CD4-positive, alpha-beta T cell treated with Interleukin-17A for 4 hours (primary cell): ENCODE data around the gene ADPGK.

Source experiments
- DNase-seq: peaks from one replicate; pipeline ENCODE4 v3.0.0-alpha.2; 2020; ENCODE audit warnings: mixed read lengths

The ADPGK gene

GRCh38 chr15:72787526-72787925 lies 4.0 kb upstream of the ADPGK start:
- DNase-seq = no peak

DNA sequence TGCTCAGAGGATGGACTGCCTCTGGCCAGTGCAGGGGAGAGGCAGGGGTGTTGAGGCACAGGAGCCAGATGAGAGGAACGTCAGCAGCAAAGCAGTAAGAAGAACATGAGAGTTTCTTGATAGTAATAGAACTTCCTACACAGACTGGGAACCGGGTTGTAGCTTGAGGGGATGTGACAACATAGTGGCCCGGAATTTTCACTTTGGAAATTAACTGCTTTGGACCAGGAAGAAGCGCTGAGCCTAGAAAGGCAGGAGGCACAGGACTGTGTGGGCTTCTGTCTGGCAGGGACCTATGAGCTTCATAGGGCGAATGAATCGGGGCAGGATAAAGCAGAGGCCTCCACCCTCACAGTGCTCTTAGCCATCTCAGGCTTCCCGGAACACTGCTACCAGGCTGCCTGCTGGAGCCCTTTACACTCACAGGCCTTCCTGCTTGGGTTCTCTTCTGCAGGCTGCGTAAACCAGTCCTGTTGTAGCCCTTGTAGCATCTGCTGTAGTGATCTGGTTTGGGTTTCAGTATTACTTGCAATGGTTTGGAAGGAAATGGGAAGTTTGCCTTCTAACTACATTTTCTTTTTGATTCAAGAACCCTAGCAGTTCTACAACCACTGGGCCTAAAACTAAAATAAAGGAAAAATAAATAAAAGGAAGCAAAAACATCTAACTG lies 3.3 kb upstream of the ADPGK start:
- DNase-seq = no peak

GRCh38 chr15:72786242-72786641 lies 2.7 kb upstream of the ADPGK start:
- no peak for DNase-seq

DNA sequence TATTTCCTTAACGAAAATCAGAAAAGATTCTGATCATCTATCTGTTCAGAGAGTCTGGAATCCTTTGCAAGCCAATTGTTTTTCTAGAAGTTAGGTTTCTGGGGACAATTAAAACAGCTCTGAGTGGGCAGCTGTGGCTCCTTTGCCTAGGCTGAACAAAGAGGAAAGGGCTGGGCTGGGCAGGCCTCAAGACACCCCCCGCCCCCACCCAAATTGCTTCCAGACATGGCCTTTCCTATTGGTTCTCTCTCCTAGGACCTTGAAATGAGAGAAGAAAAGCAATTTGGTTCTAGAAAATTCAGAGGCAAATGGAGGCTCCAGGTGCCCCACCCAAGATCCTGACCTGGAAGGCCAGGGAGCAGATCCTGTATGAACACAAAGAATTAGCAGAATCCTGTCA lies 2.3 kb upstream of the ADPGK start:
- no peak for DNase-seq

DNA sequence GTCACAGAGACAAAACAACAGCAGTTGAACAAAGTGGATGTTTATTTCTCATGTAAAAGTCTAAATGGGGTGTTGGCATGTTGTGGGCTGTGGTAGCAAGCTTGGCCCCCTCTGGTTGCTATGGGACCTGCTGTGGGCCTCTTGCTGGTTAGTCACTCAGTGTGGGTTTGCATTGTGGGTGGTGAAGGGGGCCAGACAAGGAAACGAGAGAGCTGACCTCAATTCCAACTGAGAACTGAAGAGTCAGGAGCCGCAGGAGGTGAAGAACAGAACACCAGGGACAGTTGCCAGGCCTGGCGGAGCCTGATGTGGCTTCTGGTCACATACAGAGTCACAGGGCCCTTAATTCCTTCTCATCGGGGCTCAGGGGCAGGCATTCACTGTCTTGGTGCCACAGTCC lies 1.9 kb upstream of the ADPGK start:
- peak; percentile 43 for DNase-seq

- no peak for DNase-seq
These were observed 908 bp upstream of the ADPGK start for GRCh38 chr15:72784456-72784876.

GRCh38 chr15:72783004-72783639 lies 436 bp downstream of the ADPGK start:
- DNase-seq = peak; percentile 38

DNA sequence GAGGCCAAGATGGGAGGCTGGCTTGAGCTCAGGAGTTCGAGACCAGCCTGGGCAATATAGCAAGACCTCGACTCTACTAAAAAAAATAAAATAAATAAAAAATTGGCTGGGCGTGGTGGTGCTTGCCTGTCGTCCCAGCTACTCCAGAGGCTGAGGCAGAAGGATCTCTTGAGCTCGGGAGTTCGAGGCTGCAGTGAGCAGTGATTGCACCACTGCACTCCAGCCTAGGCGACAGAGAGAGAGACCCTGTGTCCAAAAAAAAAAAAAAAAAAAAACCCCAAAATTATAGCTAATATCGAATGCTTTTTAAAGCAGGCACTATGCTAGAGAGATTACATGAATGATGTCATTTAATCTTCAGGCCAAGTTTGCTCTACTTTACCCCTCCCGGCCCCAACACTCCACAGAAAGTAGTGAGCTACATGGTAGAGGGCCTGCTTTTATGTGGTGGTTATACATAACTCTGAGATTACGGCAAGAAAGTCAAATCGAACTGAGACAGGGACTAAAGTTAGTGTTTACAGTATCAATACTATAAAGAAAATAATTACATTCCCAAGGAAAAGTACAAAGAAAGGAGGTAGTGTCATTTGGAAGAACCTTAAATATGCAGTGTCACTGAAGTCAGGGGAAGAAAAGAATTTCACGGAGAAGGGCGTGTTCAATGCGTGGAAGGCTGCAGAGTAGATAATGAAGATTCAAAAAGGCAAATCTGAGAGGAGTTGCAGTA lies 1.1 kb downstream of the ADPGK start:
- no peak for DNase-seq

DNA sequence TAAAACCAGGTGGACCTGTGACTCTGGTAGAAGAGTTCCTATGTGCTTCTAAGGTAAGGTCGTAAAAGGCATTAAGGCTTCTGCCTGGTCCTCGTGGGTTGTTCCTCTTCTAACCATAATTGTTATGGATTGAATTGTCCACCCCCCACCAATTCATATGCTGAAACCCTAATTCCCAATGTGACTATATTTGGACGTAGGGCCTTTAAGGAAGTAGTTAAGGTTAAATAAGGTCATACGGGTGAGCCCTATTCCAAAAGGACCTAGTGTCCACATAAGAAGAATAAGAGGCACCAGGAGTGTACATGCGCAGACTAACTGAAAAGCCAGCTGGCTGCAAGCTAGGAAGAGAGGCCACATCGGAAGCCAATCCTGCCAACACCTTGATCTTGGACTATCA lies 1.9 kb downstream of the ADPGK start:
- no peak for DNase-seq

GRCh38 chr15:72778796-72779195 lies 4.8 kb downstream of the ADPGK start:
- DNase-seq = no peak

- no peak for DNase-seq
These were observed 8.7 kb downstream of the ADPGK start for GRCh38 chr15:72774696-72775383.

DNA sequence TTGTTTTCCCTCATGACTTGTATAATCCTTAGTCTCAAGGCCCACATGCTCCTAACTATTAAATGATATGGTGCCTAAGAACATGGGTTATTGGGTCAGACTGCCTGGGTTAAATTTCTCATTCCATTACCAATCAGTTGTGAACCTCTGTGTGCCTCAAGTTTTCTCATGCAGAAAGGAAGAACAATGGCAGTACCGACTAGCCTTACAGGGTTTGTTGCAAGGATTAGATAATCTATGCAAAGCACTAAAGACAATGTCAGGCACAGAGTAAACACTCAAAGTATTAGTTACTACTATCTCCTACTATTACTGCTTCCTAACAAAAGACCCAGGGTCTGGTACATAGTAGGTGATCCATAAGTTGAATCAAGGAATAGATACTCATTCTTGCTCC lies 12.2 kb downstream of the ADPGK start:
- DNase-seq = no peak

- DNase-seq = no peak
These were observed 12.8 kb downstream of the ADPGK start for GRCh38 chr15:72770673-72771328.

DNA sequence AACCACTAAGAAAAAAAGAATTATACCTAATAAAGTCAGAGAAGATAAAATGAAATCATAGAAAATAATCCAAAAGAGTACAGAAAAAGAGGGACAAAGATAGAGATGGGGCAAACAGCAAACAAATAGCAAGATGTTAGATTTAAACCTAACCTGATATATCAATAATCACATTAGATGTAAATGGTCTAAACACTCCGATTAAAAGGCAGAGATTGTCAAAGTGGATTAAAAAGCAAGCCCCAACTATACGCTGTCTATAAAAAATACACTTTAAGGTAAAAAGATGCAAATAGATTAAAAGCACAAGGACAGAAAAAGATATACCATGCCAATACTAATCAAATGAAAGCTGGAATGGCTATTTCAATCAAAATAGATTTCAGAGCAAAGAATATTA lies 16.8 kb downstream of the ADPGK start:
- no peak for DNase-seq

GRCh38 chr15:72766025-72766424 lies 17.5 kb downstream of the ADPGK start:
- DNase-seq = no peak

- no peak for DNase-seq
These were observed 18.9 kb downstream of the ADPGK start for GRCh38 chr15:72764656-72765055.

GRCh38 chr15:72760590-72761260 lies 22.8 kb downstream of the ADPGK start:
- no peak for DNase-seq

- no peak for DNase-seq
These were observed 25.4 kb downstream of the ADPGK start for GRCh38 chr15:72758182-72758581.

DNA sequence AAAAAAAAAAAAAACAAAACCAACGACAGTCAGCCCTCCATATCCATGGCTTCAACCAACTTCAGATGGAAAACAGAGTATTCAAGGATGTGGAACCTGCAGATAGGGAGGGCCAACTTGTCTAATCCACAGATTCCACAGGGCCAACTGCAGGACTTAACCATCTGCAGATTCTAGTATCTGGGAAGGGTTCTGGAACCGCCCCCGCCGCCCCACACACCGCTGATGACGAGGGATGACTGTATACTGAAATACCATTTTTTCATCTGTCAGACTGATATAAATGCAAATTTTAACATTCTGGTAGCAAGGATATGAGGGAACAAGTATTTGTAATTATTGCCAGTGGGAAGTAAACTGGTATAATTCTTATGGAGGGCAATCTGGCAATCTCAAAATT lies 29.5 kb downstream of the ADPGK start:
- DNase-seq = no peak

DNA sequence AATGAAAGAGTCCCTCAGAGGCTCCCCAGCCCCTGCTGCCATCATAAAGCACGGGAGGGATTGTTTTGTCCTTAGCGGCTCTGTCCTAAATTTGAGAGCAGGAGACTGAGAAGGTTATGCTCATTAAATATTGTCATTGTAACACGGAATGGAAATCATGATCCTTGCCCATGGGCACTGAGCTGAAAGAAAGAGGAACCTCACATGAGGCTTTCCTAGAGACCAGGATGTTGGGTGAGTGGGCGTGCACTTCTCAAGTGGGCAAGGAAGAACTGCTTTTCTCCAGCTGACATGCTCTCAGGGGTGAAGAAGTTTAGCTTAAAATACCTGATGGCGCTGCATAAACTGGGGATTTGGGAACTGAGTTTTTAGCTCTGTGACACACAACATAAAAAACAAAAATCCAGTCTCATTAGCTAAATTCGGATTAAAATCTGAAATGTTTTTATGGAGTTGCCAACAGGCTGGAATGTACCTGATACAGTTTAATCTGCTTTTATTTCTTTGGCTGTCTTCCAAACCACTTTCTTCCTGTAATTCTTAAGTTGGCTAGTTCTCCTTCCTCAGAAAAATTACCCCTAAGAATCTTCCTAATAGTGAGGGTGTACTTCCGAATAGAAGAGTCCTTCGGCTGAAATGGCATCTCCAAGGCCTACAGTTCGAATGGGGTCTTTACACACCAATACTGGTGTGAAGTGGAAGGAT lies 31.7 kb downstream of the ADPGK start:
- DNase-seq = no peak

DNA sequence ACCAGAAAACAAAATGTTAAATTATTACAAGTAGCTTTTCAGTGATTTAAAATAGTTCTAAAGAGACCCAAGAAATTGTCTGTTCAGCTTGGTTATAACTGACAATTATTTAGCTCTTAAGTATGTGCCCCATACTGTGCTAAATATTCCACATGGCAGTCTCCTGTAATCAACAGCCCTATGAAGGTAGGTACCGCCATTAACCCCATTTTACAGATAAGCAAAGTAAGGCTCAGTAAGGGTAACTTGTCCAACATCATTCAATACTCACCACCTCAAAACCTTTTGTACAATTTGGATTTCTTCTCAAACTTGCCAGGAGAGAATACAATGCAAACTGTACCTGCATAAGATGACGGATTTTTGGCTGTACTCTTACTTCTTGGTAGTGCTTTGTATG lies 33.9 kb downstream of the ADPGK start:
- no peak for DNase-seq

DNA sequence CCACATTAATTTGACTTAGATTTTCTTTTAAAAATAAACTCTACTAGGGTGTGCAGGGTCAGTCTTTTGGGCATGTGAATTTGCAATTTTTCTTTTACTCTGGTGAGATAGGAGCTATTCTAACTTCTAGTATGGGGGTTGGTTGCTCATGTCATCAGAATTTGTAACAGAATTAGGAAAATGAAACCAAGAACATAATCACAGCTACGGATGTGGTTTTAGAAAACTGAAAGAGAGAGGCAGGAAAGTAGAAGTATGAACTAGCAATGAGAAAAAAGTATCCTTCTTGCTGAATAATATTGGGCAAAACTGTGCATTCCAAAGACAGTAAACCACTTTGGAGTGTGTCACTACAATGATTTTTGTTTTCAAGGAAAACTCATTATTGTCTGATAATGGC lies 43.3 kb downstream of the ADPGK start:
- no peak for DNase-seq
